ENCODE measurements around the gene TMC1. TPM values are rescaled to one million over a fixed set of nuclear protein-coding genes. Genes with fewer than 3 reads are reported as not detected.

Gene TMC1
- total and polyA plus RNA-seq, 2 of the 8 experiments (the other 6 are each of a cell fraction or from before 2014, with no cell fraction given), result 0.95 to 0.98 TPM

GRCh38 chr9:72863456-72864094 is 342.2 kb downstream of the TMC1 start (continued):
- no peak for TF ChIP-seq CHD7 (IDR thresholded peaks at IDR 0.05; ENCODE audit: insufficient replicate concordance, low read length)
- no peak for TF ChIP-seq CEBPB (IDR thresholded peaks at IDR 0.05; ENCODE audit: low read depth, low read length)
- TF ChIP-seq SP4 (IDR thresholded peaks at IDR 0.05; ENCODE audit: low read length), result no peak
- no peak for TF ChIP-seq BCL11A (IDR thresholded peaks at IDR 0.05; ENCODE audit: low read depth in 2 of 2, low read length in 2 of 2)

Measured in H1 (cell line).